A204.1 (cell line): Measurements from ENCODE around the gene COL9A2.

Experiments
- FAIRE-seq: peaks from 2 replicates; lab custom pipeline; 2012; peaks lifted over from hg19 to GRCh38; lab: Jason Lieb, UNC

COL9A2 gene

GRCh38 chr1:40303051-40303771, 13.9 kb downstream of the COL9A2 start:
- no peak for FAIRE-seq

GRCh38 chr1:40302475-40302874, 14.6 kb downstream of the COL9A2 start:
- FAIRE-seq: no peak

- FAIRE-seq: no peak
Measured at GRCh38 chr1:40301541-40302299, 15.4 kb downstream of the COL9A2 start.

- no peak for FAIRE-seq
Measured at GRCh38 chr1:40301066-40301465, 16.0 kb downstream of the COL9A2 start.

GRCh38 chr1:40300651-40301050, 16.4 kb downstream of the COL9A2 start:
- FAIRE-seq: no peak

GRCh38 chr1:40300249-40300567, 16.9 kb downstream of the COL9A2 start:
- no peak for FAIRE-seq

- no peak for FAIRE-seq
Measured at GRCh38 chr1:40299366-40300248, 17.5 kb downstream of the COL9A2 start.

GRCh38 chr1:40291293-40291692, 25.8 kb downstream of the COL9A2 start:
- FAIRE-seq: no peak

GRCh38 chr1:40281853-40282252, 35.2 kb downstream of the COL9A2 start:
- no peak for FAIRE-seq

GRCh38 chr1:40276122-40276521, 41.0 kb downstream of the COL9A2 start:
- no peak for FAIRE-seq

GRCh38 chr1:40274331-40274730, 42.8 kb downstream of the COL9A2 start:
- no peak for FAIRE-seq

GRCh38 chr1:40273547-40274166, 43.4 kb downstream of the COL9A2 start:
- FAIRE-seq: no peak

GRCh38 chr1:40272653-40273213, 44.4 kb downstream of the COL9A2 start:
- FAIRE-seq: no peak

GRCh38 chr1:40270152-40270834, 46.8 kb downstream of the COL9A2 start:
- FAIRE-seq: no peak

GRCh38 chr1:40268211-40268610, 48.9 kb downstream of the COL9A2 start:
- FAIRE-seq: no peak

- no peak for FAIRE-seq
Measured at GRCh38 chr1:40267767-40268187, 49.3 kb downstream of the COL9A2 start.

GRCh38 chr1:40266786-40267535, 50.1 kb downstream of the COL9A2 start:
- FAIRE-seq: peak; percentile 82

- no peak for FAIRE-seq
Measured at GRCh38 chr1:40265919-40266318, 51.2 kb downstream of the COL9A2 start.

- no peak for FAIRE-seq
Measured at GRCh38 chr1:40265298-40265697, 51.8 kb downstream of the COL9A2 start.

GRCh38 chr1:40264354-40264781, 52.7 kb downstream of the COL9A2 start:
- no peak for FAIRE-seq

- no peak for FAIRE-seq
Measured at GRCh38 chr1:40258445-40258769, 58.7 kb downstream of the COL9A2 start.
